H7 (cell line): ENCODE results near the gene DIDO1. TPM values are rescaled to one million over a fixed set of nuclear protein-coding genes. Genes with fewer than 3 reads are reported as not detected.
A peak's percentile ranks its signal among the peaks of the same experiment; 100 is the strongest.
"Not testable (repeated sequence)": the region's sequence is repeated elsewhere in the genome, so short reads cannot be mapped to it uniquely, and the experiment has no call there.

Source experiments
- DNase-seq: peaks from one replicate; pipeline ENCODE4 v3.0.0; 2012
- H3K27me3 ChIP-seq: 2 replicates; pipeline ENCODE4 v1.6.0; 2011; ENCODE audit warnings: mild to moderate bottlenecking, low read length; ENCODE audit not compliant: control insufficient read depth, insufficient read depth
- H3K36me3 ChIP-seq: replicated peaks from 2 replicates; pipeline ENCODE4 v1.5.1; 2011; ENCODE audit warnings: low read length; ENCODE audit not compliant: control insufficient read depth, insufficient read depth
- H3K4me3 ChIP-seq: 2 replicates; pipeline ENCODE4 v1.5.1; 2011; ENCODE audit warnings: low read depth, mild to moderate bottlenecking, control low read depth, low read length, moderate library complexity; ENCODE audit not compliant: insufficient read depth
- total RNA-seq: library from RNA; depleted of rRNA; stranded (reverse); fragments of >200 nt; shearing (Covaris generic); gene quantifications from 2 replicates; pipeline ENCODE4 v1.2.3, GENCODE V29; 2014

The DIDO1 gene
- total RNA-seq, 1 experiment from 2014 or later, result 53.2 TPM

DNA sequence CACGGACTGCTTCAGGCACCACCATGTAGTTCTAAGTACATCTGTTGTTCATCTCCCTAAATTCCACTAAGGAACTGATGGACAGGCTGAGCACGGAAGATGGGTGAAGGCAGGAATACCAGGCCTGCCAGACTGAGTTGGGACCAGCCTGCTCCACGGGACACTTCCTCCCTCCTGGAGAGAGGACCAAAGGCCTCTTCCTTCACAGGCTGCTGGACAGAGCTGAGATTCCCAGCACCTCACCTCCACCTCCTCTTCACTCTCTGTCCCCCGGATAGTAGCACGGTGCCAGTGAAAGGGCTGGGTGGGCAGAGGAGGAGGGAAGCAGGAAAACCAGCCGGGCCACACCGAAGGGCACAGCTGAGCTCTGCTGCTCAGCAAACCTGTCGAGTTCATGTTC is 41.7 kb downstream of the DIDO1 start:
- peak; percentile 61 for DNase-seq
- Histone ChIP-seq H3K36me3 (peaks cover 9% of the 10 kb centered on the region), H3K27me3 (no peaks in the 10 kb centered on the region), H3K4me3 (no peak overlapping the region)

DNA sequence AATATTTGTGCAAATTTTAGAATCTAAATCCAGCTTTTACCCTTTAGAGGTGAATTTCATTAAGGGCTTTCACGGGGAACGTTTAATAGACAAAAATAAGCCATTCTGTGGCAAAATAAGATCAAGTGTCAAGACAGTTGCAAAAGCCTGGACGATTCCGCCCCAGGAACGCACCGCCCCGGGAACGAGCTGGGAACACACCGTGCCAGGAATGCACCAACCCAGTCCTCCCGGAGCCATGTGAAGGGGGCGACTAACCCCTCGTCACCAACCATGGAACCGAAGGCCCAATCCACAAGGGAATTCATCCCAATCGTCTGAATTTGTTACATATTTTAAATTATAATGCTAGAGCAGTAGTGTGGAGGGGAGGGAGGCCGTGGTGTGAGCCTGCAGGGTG is 43.9 kb downstream of the DIDO1 start:
- Histone ChIP-seq H3K36me3 (peaks cover under 1% of the 10 kb centered on the region; the same call in 1 of the 2 replicates), H3K27me3 (no peaks in the 10 kb centered on the region), H3K4me3 (no peak overlapping the region)
- DNase-seq, result peak; percentile 48

DNA sequence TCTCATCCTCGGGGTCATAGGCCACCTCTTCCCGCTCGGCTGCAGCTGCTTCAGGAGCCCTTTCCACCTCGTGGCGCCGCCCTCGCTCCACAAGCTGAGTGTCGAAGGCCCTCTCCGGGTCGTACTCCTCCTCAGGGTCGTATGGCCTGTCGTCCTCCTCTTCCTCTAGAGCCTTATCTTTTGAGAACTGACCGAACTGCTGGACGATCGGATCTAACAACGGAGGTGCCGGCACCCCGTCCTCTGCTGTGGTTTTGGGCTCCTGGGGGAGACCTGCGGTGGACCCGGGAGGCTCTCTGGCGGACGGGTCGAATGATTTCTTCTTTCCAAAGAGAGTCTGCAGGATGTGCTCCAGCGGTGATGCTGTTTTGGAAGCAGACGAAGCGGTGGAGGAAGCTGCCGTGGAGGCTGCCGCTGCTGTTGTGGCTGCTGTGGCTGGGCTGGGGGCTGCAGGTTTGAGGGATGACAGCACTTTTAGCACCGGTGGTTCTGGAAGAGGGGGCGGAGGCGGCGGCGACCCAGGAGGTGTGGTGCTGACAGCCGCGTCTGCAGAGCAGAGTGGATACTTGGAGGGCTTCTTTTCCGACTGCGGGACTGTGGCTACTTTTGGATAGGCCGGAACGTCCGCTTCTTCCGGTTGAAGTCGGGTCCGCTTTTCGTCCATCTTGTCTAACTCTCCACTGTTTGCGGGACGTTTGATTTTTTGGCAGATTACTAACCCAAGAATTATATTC is 44.5 kb downstream of the DIDO1 start:
- H3K4me3 ChIP-seq, result no peak overlapping the region
- no peaks in the 10 kb centered on the region for H3K27me3 ChIP-seq
- no peaks in the 10 kb centered on the region; the same call in 1 of the 2 replicates for H3K36me3 ChIP-seq
- peak; percentile 48 for DNase-seq

DNA sequence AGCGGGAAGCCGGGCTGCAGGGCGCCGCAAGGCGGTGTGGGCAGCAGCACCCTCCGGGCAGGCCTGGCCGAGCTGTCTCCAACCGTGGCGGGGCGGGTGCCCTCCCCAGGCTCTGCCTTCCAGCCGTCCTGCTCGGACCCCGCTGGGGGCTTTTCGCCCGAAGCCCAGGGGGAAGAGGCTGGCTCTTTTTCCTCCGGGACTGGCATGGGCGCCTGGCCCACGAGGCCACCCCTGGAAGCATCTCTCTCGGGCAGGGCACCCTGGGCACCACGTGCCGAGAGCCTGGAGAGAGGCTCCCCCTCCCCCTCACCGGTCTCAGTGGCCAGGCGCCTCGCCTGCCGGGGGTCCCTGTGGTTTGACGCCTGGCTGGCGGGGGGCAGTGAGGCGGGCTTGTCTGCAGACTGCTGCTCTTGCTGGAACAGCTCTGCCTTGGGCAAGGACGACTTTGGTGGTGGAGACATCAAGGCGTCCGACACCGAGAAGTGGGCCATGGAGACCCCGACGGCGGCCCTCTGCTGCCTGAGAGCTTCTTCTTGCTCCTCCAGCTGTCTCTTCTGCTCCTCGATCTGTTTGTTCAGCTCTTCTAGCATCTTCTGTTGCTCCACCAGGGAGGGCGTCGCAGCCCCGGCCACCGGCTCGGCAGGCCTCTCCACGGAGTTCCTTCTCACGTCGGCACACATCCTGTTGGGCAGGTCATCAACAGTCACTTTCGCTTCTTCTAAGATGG is 45.2 kb downstream of the DIDO1 start:
- DNase-seq, result peak; percentile 62
- H3K27me3 ChIP-seq, result no peaks in the 10 kb centered on the region
- H3K36me3 ChIP-seq, result no peaks in the 10 kb centered on the region; the same call in 1 of the 2 replicates
- no peak overlapping the region for H3K4me3 ChIP-seq

DNA sequence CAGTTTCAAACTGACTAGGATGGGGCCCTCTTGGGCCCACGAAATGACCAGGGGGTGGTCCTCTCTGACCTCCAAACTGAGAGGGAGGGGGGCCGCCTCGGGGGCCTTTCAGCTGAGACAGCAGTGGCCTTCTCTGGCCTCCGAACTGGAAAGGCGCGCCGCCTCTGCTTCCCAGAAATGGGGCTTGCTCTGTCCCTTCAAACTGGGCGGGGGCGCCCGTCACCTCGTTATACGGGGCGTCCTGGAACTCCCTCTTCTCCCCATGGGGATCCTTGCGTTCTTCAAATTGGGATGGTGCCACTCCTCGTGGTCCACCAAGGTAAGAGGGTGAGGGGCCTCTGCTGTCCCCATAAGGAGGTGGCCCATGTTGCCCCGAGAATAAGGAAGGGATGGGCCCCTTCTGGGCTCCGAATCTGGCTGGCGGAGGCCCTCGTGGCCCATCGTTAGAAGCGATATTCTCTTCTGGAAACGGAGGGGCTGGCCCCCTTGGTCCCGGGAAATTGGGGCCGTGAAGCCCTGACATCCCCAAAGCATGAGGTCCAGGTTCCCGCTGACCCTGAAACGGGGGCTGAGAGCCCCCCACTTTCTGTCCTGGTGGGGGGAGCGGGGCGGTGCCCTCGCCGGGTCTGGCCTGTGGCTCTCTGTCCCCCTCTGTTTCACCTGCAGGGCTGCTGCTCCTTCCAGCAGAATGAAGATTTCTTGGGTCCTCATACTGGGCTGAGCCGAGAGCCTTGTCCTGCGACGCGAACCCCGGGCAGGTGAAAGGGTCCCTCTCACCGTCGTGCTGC is 46.0 kb downstream of the DIDO1 start:
- peak; percentile 66 for DNase-seq
- no peaks in the 10 kb centered on the region for H3K27me3 ChIP-seq
- H3K4me3 ChIP-seq, result no peak overlapping the region
- no peaks in the 10 kb centered on the region; the same call in 1 of the 2 replicates for H3K36me3 ChIP-seq

DNA sequence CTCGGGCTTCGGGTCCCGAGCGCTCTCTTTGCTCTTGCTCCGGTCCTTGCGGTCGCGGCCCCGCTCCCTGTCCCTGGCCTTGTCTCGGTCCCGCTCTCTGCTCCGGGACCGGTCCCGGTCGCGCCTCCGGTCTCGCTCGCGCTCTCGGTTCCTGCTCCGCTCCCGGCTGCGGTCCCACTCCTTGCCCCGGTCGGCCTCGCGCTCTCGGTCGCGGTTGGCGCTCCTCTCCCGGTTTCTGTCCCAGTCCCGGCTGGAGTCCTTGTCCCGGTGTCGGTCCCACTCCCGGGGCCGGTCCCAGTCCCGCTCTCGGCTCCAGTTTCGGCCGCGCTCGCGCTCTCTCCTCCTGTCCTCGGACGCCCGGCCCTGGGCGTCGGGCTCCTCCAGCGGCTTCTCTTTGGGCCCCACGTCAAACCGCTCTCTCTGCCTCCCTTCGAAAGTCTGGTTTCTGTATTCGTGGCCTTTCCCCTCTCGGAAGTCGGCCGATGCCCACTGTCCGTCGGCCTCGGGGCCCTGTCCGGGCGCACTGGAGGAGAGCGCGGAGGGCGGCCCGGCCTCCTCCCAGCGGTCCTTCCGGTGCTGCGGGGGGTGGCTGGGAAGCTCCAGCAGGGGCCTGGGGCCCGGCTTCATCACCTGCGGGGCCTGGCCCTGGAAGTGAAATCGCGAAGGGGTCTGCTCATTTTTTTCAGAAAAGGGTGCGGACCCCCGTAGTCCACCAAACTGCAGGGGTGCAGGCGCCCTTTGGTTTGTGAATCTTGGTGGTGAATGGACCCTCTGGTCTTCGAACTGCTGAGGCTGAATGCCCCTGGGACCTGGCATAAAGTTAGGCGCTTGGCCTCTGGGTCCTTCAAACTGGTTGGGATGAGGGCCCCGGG is 46.8 kb downstream of the DIDO1 start:
- Histone ChIP-seq H3K27me3 (no peaks in the 10 kb centered on the region), H3K4me3 (peak overlapping the region; percentile 16), H3K36me3 (no peaks in the 10 kb centered on the region; the same call in 1 of the 2 replicates)
- peak; percentile 85 for DNase-seq

DNA sequence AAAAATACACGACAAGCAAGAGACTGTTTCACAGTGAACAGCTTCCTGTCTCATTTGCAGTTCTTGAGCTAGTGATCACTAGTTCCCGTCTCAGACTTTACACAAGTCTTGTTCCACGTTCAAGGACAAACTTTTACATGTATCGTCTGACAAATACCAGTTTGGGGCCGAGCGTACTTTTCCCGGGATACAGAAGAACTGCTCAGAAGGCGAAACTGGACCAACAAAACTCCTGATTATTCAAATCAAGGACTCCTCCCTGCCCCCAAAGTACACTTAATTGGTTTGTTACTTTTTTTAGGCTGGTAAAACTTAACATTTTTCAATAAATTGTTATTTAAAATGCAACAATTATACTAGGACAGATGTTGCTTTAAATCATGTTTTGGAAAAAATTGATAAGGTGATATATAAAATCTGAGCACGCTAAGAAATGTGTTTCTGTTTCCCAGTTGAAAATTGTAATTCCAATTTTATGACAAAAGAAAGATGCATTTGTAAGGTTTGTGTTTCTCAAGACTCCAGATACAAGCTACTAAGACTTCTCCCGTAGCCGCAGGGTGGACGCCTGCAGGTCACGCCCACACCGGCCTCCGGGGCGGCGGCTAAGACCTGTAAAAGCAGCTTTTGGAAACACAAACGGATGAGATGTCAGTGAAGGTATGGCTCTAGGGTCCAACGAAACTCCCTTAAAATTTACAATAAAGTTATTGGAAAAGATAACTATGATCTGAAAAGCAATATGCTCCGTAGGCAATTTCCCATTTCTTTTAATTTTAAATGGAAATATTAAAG is 47.9 kb downstream of the DIDO1 start:
- peak; percentile 89 for DNase-seq
- H3K4me3 ChIP-seq, result no peak overlapping the region
- no peaks in the 10 kb centered on the region; the same call in 1 of the 2 replicates for H3K36me3 ChIP-seq
- H3K27me3 ChIP-seq, result no peaks in the 10 kb centered on the region

DNA sequence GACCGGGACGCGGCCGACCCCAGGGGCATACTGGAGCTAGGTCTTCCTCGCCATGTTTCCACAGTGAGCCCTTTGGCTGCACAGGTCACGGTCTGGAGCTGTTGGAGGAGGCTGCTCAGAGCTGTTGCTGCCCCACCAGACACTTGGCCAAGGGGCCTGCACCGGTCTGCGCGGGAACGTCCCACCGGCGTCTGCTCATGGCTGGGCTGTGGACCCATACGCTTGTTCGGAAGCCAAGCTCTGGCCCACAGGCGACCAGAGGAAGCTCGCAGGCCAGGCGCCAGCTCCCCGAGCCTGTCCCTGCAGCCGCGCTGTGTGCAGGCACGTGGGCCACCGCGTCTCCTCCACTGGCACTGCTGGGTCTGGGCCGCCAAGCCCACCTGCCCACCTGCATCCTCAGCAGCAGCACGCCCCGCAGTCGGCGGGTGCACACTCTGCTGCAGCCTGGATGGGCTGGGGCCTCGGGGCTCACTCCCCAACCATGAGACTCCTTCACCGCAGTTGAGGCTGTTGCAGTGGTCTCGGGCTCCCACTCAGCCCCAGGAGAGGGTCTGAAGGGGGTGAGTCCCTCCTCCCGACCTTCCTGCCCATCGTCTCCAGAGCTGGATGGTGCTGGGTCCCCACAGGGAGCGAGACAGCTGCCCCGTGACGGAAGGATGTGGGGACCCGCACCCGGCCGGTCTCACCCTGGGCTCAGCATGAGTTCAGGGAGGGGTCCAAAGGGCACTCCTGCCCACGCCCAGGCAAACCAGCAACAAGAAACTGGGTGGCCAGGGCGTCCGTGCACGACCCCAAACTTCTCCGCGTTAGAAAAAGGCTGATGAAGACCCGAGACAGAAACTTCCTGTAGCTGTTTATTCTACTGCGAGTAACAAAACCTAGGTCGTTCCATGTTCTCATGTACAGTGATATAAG is 49.1 kb downstream of the DIDO1 start:
- H3K36me3 ChIP-seq, result no peaks in the 10 kb centered on the region; the same call in 1 of the 2 replicates
- no peaks in the 10 kb centered on the region for H3K27me3 ChIP-seq
- no peak overlapping the region for H3K4me3 ChIP-seq
- DNase-seq, result peak; percentile 71

DNA sequence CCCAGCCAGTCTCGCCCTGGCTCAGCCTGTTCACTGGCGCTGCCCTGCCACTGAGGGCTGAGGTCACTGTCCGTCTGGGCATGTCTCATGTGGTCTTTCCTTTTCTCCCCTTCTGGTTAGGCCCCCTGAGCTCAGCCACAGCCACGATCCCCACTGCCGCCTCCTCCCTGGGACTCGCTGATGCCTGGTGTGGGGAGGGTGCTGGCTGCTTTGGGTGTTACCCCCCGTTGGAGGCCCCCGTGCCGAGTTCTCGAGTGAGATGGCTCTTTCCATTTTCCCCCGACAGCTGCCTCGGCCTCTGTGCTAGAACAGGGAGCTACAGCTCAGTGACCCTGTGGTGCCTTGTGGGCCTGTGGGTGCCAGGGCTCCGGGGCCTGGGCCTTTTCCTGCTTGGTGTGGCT is 49.8 kb downstream of the DIDO1 start:
- H3K36me3 ChIP-seq, result no peaks in the 10 kb centered on the region; the same call in 1 of the 2 replicates
- no peak overlapping the region for H3K4me3 ChIP-seq
- peak; percentile 49 for DNase-seq
- H3K27me3 ChIP-seq, result no peaks in the 10 kb centered on the region

DNA sequence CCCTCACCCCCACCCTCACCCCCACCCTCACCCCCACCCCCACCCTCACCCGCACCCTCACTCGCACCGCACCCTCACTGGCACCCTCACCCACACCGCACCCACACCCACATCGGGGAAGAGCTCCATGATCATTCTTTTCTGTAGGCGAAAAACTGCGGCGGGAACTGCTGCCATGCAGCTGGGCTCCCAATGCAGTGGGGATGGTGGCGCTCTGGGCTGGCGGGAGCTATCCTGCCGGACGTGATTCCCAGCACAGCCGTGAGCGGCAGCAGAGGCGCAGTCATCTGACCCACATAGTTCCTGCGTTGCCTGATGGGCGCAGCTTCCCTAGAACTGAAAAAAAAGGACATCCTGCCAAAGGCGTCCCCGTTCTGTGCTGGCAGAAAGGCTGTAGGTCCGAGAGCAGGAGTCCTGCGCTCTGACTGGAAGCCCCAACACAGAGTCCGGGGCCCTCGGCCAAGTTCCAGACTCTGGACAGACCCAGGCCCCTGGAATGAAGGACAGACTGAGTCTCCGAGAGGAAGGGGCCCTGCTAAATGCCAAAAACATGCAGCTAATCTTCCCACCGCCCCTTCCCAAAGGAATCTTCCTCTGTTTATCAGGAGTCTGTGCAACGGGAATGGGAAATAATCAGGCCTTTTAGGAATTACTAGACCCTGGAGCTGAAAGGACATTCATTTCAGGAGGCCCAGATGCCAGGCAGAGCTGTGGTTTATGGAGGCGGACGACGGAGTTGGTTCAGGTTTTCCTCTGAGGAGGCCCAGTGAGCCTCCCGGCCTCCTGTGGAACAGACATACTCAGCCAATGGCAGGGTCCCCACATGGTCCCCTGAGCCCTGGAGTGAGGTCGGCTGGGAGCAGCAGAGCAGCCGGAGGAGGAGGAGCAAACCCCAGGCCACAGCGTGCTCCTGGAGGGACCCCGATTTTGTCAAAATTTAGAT is 50.6 kb downstream of the DIDO1 start:
- Histone ChIP-seq H3K4me3 (no peak overlapping the region), H3K27me3 (no peaks in the 10 kb centered on the region), H3K36me3 (no peaks in the 10 kb centered on the region)
- DNase-seq, result peak; percentile 93

DNA sequence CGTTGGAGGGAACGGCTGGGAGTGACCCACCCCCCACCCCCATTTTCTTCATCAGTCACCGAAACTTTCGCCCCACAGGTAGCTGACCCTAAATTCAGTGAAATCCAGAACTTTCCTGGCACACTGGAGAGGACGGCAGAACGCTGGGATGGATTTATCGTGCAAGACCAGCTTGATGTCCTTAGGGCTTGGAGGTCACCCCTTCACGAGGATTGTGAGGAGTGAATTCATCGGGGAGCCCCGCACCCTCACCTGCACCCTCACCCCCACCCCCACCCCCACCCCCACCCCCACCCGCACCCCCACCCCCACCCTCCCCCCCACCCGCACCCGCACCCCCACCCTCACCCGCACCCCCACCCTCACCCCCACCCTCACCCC is 51.4 kb downstream of the DIDO1 start:
- DNase-seq, result peak; percentile 67
- H3K27me3 ChIP-seq, result no peaks in the 10 kb centered on the region
- no peak overlapping the region for H3K4me3 ChIP-seq
- H3K36me3 ChIP-seq, result no peaks in the 10 kb centered on the region

DNA sequence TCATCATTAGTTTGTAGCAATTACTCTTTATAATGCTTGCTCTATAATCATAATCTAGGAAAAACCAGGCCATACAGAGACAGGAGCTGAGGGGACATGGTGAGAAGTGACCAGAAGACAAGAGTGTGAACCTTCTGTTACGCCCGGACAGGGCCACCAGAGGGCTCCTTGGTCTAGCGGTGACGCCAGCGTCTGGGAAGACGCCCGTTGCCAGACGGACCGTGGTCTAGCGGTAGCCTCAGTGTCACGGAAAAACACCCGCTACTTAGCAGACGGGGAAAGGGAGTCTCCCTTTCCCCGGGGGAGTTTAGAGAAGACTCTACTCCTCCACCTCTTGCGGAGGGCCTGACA is 52.6 kb downstream of the DIDO1 start:
- not testable (repeated sequence) for H3K4me3 ChIP-seq, H3K36me3 ChIP-seq, DNase-seq, H3K27me3 ChIP-seq
